ENCODE results near the gene ASCL5. TPM values are rescaled to one million over a fixed set of nuclear protein-coding genes. Genes with fewer than 3 reads are reported as not detected.

ASCL5 gene
- polyA plus RNA-seq, 4 donors: 0.15 TPM; not detected in 2

DNA sequence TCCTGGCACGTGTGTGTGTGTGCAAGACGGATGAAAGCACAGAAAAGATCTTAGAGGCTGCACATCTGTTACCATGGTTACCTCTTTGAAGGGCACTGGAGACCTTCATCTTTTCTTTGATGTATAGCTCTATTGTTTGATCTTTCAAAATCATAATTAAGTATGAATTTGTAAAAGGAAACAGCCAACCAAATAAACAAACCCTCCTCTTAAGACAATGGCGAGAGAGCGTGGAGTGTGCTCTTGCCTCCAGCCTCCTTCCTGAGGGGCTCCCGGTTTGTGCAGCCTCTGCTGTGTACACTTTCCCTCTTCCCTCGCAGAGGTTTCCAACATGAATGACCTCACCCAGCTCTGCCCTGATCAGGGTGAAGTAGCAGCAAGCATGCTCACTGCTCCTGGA is 42.7 kb downstream of the ASCL5 start:
- Histone ChIP-seq H3K27me3 (ENCODE audit: control insufficient read depth in 3 of 3, insufficient read depth in 3 of 3, low read length in 3 of 3) (peaks cover 0 to 8% (median 2%) of the 10 kb centered on the region in 3 donors), H3K9me3 (ENCODE audit: control insufficient read depth in 2 of 2, insufficient read depth in 1 of 2, low read depth in 1 of 2, low read length in 1 of 2) (no peaks in the 10 kb centered on the region), H3K36me3 (ENCODE audit: control insufficient read depth in 3 of 3, insufficient read depth in 2 of 3, low read depth in 1 of 3, low read length in 3 of 3) (no peaks in the 10 kb centered on the region), H3K4me1 (ENCODE audit: control insufficient read depth in 3 of 3, insufficient read depth in 2 of 3, low read depth in 1 of 3, low read length in 2 of 3) (no peaks in the 10 kb centered on the region), H3K4me3 (ENCODE audit: low read depth in 1 of 3, low read length in 3 of 3) (no peak overlapping the region), H3K27ac (ENCODE audit: low read depth in 1 of 3, low read length in 2 of 3) (no peak overlapping the region)
- DNase-seq (no peak), FAIRE-seq (no peak)
- 43 to 67% (median 53%) methylated on average over 6 of the region's 6 CpGs for WGBS, 3 donors

GRCh38 chr1:201083741-201084140 is 43.2 kb downstream of the ASCL5 start:
- DNase-seq: no peak
- Histone ChIP-seq H3K9me3 (ENCODE audit: control insufficient read depth in 2 of 2, insufficient read depth in 1 of 2, low read depth in 1 of 2, low read length in 1 of 2) (no peaks in the 10 kb centered on the region), H3K4me3 (ENCODE audit: low read depth in 1 of 3, low read length in 3 of 3) (no peak overlapping the region), H3K27me3 (ENCODE audit: control insufficient read depth in 3 of 3, insufficient read depth in 3 of 3, low read length in 3 of 3) (peaks cover 0 to 8% (median 2%) of the 10 kb centered on the region in 3 donors), H3K36me3 (ENCODE audit: control insufficient read depth in 3 of 3, insufficient read depth in 2 of 3, low read depth in 1 of 3, low read length in 3 of 3) (no peaks in the 10 kb centered on the region), H3K4me1 (ENCODE audit: control insufficient read depth in 3 of 3, insufficient read depth in 2 of 3, low read depth in 1 of 3, low read length in 2 of 3) (no peaks in the 10 kb centered on the region), H3K27ac (ENCODE audit: low read depth in 1 of 3, low read length in 2 of 3) (no peak overlapping the region)
- no peak for FAIRE-seq
- WGBS, 3 donors: 53 to 62% (median 60%) methylated on average over 3 of the region's 3 CpGs

GRCh38 chr1:201080135-201080534 is 46.8 kb downstream of the ASCL5 start:
- Histone ChIP-seq H3K4me1 (ENCODE audit: control insufficient read depth in 3 of 3, insufficient read depth in 2 of 3, low read depth in 1 of 3, low read length in 2 of 3) (no peaks in the 10 kb centered on the region), H3K4me3 (ENCODE audit: low read depth in 1 of 3, low read length in 3 of 3) (no peak overlapping the region), H3K9me3 (ENCODE audit: control insufficient read depth in 2 of 2, insufficient read depth in 1 of 2, low read depth in 1 of 2, low read length in 1 of 2) (no peaks in the 10 kb centered on the region), H3K27ac (ENCODE audit: low read depth in 1 of 3, low read length in 2 of 3) (no peak overlapping the region), H3K36me3 (ENCODE audit: control insufficient read depth in 3 of 3, insufficient read depth in 2 of 3, low read depth in 1 of 3, low read length in 3 of 3) (no peaks in the 10 kb centered on the region), H3K27me3 (ENCODE audit: control insufficient read depth in 3 of 3, insufficient read depth in 3 of 3, low read length in 3 of 3) (peaks cover 0 to 10% (median 2%) of the 10 kb centered on the region in 3 donors)
- 88 to 94% (median 89%) methylated on average over 3 of the region's 3 CpGs for WGBS, 3 donors
- FAIRE-seq (no peak), DNase-seq (no peak)

- FAIRE-seq (no peak), DNase-seq (no peak)
- H3K9me3 ChIP-seq (ENCODE audit: control insufficient read depth in 2 of 2, insufficient read depth in 1 of 2, low read depth in 1 of 2, low read length in 1 of 2): no peaks in the 10 kb centered on the region
- H3K4me3 ChIP-seq (ENCODE audit: low read depth in 1 of 3, low read length in 3 of 3): no peak overlapping the region
- WGBS, 3 donors: 88 to 96% (median 93%) methylated on average over 17 of the region's 17 CpGs
- H3K27me3 ChIP-seq (ENCODE audit: control insufficient read depth in 3 of 3, insufficient read depth in 3 of 3, low read length in 3 of 3): peaks cover 0 to 4% (median 0%) of the 10 kb centered on the region in 3 donors
- H3K4me1 ChIP-seq (ENCODE audit: control insufficient read depth in 3 of 3, insufficient read depth in 2 of 3, low read depth in 1 of 3, low read length in 2 of 3): no peaks in the 10 kb centered on the region
- no peak overlapping the region for H3K27ac ChIP-seq (ENCODE audit: low read depth in 1 of 3, low read length in 2 of 3)
- H3K36me3 ChIP-seq (ENCODE audit: control insufficient read depth in 3 of 3, insufficient read depth in 2 of 3, low read depth in 1 of 3, low read length in 3 of 3): no peaks in the 10 kb centered on the region
Measured at GRCh38 chr1:201077736-201078135, 49.2 kb downstream of the ASCL5 start.

- DNase-seq: no peak
- FAIRE-seq: no peak
- Histone ChIP-seq H3K27me3 (ENCODE audit: control insufficient read depth in 3 of 3, insufficient read depth in 3 of 3, low read length in 3 of 3) (peaks cover 0 to 2% (median 0%) of the 10 kb centered on the region in 3 donors), H3K36me3 (ENCODE audit: control insufficient read depth in 3 of 3, insufficient read depth in 2 of 3, low read depth in 1 of 3, low read length in 3 of 3) (no peaks in the 10 kb centered on the region), H3K27ac (ENCODE audit: low read depth in 1 of 3, low read length in 2 of 3) (no peak overlapping the region), H3K4me3 (ENCODE audit: low read depth in 1 of 3, low read length in 3 of 3) (no peak overlapping the region), H3K4me1 (ENCODE audit: control insufficient read depth in 3 of 3, insufficient read depth in 2 of 3, low read depth in 1 of 3, low read length in 2 of 3) (no peaks in the 10 kb centered on the region), H3K9me3 (ENCODE audit: control insufficient read depth in 2 of 2, insufficient read depth in 1 of 2, low read depth in 1 of 2, low read length in 1 of 2) (no peaks in the 10 kb centered on the region)
- WGBS, 3 donors: 56 to 74% (median 71%) methylated on average over 7 of the region's 7 CpGs
Measured at GRCh38 chr1:201077116-201077515, 49.9 kb downstream of the ASCL5 start.

- WGBS, 3 donors: 76 to 83% (median 77%) methylated on average over 7 of the region's 7 CpGs
- Histone ChIP-seq H3K9me3 (ENCODE audit: control insufficient read depth in 2 of 2, insufficient read depth in 1 of 2, low read depth in 1 of 2, low read length in 1 of 2) (no peaks in the 10 kb centered on the region), H3K27ac (ENCODE audit: low read depth in 1 of 3, low read length in 2 of 3) (no peak overlapping the region), H3K36me3 (ENCODE audit: control insufficient read depth in 3 of 3, insufficient read depth in 2 of 3, low read depth in 1 of 3, low read length in 3 of 3) (no peaks in the 10 kb centered on the region), H3K4me1 (ENCODE audit: control insufficient read depth in 3 of 3, insufficient read depth in 2 of 3, low read depth in 1 of 3, low read length in 2 of 3) (no peaks in the 10 kb centered on the region), H3K27me3 (ENCODE audit: control insufficient read depth in 3 of 3, insufficient read depth in 3 of 3, low read length in 3 of 3) (peaks cover 0 to 3% (median 0%) of the 10 kb centered on the region in 3 donors), H3K4me3 (ENCODE audit: low read depth in 1 of 3, low read length in 3 of 3) (no peak overlapping the region)
- DNase-seq (no peak), FAIRE-seq (no peak)
Measured at GRCh38 chr1:201076092-201076491, 50.9 kb downstream of the ASCL5 start.

DNA sequence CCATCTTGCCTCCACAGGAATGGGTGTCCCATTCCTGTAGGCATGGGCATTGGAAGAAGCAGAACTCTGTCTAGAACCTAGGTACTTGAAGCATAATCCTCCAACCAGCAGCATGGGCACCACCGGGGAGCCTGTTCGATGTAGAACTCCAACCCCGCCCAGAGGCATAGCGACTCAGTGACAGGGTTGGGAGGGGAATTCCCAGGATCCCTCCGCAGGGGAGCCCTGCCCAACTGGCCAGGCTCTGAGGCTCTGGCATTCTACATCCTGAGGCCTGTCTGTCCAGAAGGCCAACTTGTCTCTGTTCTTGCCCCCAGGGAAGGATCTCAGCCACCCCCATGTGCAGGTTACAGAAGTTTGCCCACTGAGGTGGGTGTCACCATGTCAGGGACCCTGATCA is 53.0 kb downstream of the ASCL5 start:
- Histone ChIP-seq H3K27ac (ENCODE audit: low read depth in 1 of 3, low read length in 2 of 3) (no peak overlapping the region), H3K4me1 (ENCODE audit: control insufficient read depth in 3 of 3, insufficient read depth in 2 of 3, low read depth in 1 of 3, low read length in 2 of 3) (no peaks in the 10 kb centered on the region), H3K27me3 (ENCODE audit: control insufficient read depth in 3 of 3, insufficient read depth in 3 of 3, low read length in 3 of 3) (peaks cover 0 to 9% (median 0%) of the 10 kb centered on the region in 3 donors), H3K9me3 (ENCODE audit: control insufficient read depth in 2 of 2, insufficient read depth in 1 of 2, low read depth in 1 of 2, low read length in 1 of 2) (no peaks in the 10 kb centered on the region), H3K36me3 (ENCODE audit: control insufficient read depth in 3 of 3, insufficient read depth in 2 of 3, low read depth in 1 of 3, low read length in 3 of 3) (no peaks in the 10 kb centered on the region), H3K4me3 (ENCODE audit: low read depth in 1 of 3, low read length in 3 of 3) (no peak overlapping the region)
- 88 to 100% (median 93%) methylated on average over 5 of the region's 5 CpGs for WGBS, 3 donors
- DNase-seq (no peak), FAIRE-seq (no peak)

GRCh38 chr1:201072922-201073321 is 54.1 kb downstream of the ASCL5 start:
- Histone ChIP-seq H3K36me3 (ENCODE audit: control insufficient read depth in 3 of 3, insufficient read depth in 2 of 3, low read depth in 1 of 3, low read length in 3 of 3) (no peaks in the 10 kb centered on the region), H3K27ac (ENCODE audit: low read depth in 1 of 3, low read length in 2 of 3) (no peak overlapping the region), H3K4me3 (ENCODE audit: low read depth in 1 of 3, low read length in 3 of 3) (no peak overlapping the region), H3K27me3 (ENCODE audit: control insufficient read depth in 3 of 3, insufficient read depth in 3 of 3, low read length in 3 of 3) (peaks cover 0 to 9% (median 0%) of the 10 kb centered on the region in 3 donors), H3K9me3 (ENCODE audit: control insufficient read depth in 2 of 2, insufficient read depth in 1 of 2, low read depth in 1 of 2, low read length in 1 of 2) (no peaks in the 10 kb centered on the region), H3K4me1 (ENCODE audit: control insufficient read depth in 3 of 3, insufficient read depth in 2 of 3, low read depth in 1 of 3, low read length in 2 of 3) (no peaks in the 10 kb centered on the region)
- DNase-seq (no peak), FAIRE-seq (no peak)
- 73 to 94% (median 79%) methylated on average over 6 of the region's 6 CpGs for WGBS, 3 donors

- WGBS, 3 donors: 32 to 63% (median 49%) methylated on average over 5 of the region's 5 CpGs
- H3K9me3 ChIP-seq (ENCODE audit: control insufficient read depth in 2 of 2, insufficient read depth in 1 of 2, low read depth in 1 of 2, low read length in 1 of 2): no peaks in the 10 kb centered on the region
- no peaks in the 10 kb centered on the region for H3K4me1 ChIP-seq (ENCODE audit: control insufficient read depth in 3 of 3, insufficient read depth in 2 of 3, low read depth in 1 of 3, low read length in 2 of 3)
- no peak for FAIRE-seq
- H3K27ac ChIP-seq (ENCODE audit: low read depth in 1 of 3, low read length in 2 of 3): no peak overlapping the region
- peaks cover 0 to 9% (median 0%) of the 10 kb centered on the region in 3 donors for H3K27me3 ChIP-seq (ENCODE audit: control insufficient read depth in 3 of 3, insufficient read depth in 3 of 3, low read length in 3 of 3)
- no peak overlapping the region for H3K4me3 ChIP-seq (ENCODE audit: low read depth in 1 of 3, low read length in 3 of 3)
- H3K36me3 ChIP-seq (ENCODE audit: control insufficient read depth in 3 of 3, insufficient read depth in 2 of 3, low read depth in 1 of 3, low read length in 3 of 3): no peaks in the 10 kb centered on the region
- peak in 1 of 2 donors; percentile 5 for DNase-seq
Measured at GRCh38 chr1:201072149-201072548, 54.8 kb downstream of the ASCL5 start.
